Fibroblast of skin of left quadriceps (primary cell): ENCODE results near the gene HIBCH.
A peak's percentile ranks its signal among the peaks of the same experiment; 100 is the strongest.
"Not testable (repeated sequence)": the region's sequence is repeated elsewhere in the genome, so short reads cannot be mapped to it uniquely, and the experiment has no call there.

ENCODE experiments used
- DNase-seq, 2 experiments: peaks; one replicate each; pipeline ENCODE4 v3.0.0-alpha.2; 2013; ENCODE audit warnings: low read depth in 2 of 2

HIBCH gene

DNA sequence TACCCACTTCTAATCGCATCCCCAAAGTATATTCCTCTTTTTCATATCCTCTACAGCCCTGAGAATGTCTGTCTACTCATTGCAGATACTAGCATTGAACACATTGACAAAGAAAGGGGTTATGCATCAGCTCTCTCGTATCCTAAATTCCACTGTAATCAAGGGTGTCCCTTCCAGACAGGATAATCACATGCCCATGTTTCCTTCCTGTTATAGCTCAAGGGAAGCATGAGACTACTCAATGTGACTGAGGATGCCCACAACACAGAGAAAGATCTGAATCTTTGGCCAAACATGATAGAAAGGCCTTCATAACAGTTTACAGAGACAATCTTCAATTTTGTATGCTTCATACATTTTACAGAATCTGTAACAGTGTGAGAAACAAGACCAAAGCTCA, 69.2 kb downstream of the HIBCH start:
- no peak for DNase-seq

DNA sequence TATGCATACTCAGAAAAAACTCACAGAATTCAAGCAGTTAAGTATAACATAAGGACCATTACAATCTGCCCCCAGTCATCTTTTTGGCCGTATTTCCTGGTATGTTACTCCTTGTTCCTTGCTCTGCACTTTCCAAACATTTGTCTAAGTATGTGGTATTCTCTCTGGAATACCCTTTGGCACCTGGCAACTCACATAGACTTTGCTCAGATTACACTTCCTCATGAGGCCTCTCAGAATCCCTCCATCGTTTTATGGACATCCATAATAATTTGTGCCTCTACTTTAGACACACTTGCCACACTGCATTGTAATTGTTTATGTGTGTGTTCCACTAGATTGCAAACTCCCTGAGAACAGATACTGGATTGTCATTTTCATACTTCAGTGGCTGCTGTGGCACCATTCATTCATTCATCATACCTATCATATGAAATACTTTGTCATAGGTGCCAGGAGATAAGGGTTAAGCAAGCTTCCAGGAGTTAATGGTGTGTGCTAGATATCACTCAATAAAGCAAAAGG, 84.0 kb downstream of the HIBCH start:
- DNase-seq, result no peak

DNA sequence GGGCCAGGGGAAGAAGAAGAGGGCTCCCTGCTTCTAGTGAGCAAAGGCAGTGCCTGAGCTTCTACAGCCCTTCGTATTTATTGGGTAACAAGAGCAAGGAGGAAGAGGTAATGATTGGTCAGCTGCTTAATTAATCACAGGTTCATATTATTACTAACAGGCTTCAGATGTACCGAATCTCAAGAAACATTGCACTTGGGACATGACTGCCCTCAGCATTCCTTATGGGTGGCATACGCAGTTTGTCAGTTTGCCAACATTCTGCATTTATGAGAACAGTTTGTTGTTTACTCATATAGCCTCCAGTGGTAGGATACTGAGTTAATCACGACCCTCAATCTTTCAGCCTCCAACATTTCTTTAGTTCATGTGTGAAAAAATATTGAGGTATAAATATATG, 84.5 kb downstream of the HIBCH start:
- DNase-seq, result no peak

DNA sequence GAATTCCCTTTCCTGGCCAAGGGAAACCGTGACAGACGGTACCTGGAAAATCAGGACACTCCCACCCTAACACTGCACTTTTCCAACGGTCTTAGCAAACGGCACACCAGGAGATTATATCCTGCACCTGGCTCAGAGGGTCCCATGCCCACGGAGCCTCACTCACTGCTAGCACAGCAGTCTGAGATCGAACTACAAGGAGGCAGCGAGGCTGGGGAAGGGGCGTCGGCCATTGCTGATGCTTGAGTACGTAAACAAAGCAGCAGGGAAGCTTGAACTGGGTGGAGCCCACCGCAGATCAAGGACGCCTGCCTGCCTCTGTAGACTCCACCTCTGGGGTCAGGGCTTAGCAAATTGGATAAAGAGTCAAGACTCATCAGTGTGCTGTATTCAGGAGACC, 95.6 kb downstream of the HIBCH start:
- not testable (repeated sequence) for DNase-seq

DNA sequence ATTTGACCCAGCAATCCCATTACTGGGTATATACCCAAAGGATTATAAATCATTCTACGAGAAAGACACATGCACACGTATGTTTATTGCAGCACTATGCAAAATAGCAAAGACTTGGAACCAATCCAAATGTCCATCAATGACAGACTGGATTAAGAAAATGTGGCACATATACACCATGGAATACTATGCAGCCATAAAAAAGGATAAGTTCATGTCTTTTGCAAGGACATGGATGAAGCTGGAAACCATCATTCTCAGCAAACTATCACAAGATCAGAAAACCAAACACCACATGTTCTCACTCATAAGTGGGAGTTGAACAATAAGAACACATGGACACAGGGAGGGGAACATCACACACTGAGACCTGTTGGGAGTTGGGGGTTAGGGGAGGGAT, 96.9 kb downstream of the HIBCH start:
- DNase-seq, result not testable (repeated sequence)

DNA sequence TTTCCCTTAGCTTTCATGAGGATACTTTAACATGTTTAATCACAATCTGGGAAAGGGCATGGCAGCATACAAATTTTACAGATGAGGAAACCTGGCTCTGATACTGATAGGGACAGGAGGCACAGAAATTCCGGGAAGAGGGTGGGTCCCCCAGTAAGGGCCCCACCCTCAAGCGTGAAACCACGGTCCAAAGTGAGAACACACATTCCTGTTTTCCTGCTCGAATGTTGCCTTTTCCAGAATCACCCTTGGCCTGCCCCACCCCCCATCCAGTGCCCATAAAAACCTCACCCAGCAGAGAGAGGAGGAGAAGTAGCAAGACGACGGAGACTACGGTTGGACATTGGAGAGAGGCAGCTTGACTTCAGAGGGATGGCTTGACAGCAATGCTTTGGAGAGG, 98.2 kb downstream of the HIBCH start:
- no peak for DNase-seq

DNA sequence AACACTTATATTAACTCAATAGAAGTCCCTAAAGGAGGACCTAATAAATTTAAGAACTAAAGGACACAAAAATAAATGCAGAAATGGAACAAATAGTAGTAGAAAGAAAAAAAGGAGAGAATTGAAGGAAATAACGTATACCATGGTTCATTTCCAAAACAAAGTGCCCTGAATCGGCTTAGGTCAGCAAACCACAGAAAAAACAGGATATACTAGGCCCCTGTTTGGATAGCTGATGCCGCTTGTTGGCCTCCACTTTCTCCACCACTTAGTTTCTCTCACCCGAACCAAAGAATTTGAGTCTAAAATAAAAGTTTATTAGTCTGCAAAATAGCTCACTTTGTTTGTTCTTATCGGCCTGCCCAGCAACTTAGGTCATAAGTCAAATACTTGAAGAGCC, 100.4 kb downstream of the HIBCH start:
- DNase-seq, result no peak

DNA sequence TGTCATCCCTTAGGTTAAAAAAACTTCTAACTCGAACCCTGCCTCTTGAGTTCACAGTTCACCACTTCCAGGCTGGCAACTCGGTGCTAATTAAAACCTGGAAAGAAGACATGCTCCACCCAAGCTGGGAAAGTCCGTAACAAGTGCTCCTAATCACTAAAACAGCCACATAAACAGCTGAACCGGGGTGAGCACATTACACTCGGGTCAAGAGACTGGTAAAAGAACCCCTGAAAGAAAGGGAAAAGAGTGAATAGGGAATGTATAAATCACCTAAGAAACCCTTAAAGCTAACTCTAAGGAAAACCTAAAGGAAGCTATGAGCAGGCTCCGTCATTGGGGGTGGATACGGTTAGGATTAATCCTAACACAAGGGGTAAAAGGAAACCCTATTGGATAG, 102.0 kb downstream of the HIBCH start:
- no peak for DNase-seq

DNA sequence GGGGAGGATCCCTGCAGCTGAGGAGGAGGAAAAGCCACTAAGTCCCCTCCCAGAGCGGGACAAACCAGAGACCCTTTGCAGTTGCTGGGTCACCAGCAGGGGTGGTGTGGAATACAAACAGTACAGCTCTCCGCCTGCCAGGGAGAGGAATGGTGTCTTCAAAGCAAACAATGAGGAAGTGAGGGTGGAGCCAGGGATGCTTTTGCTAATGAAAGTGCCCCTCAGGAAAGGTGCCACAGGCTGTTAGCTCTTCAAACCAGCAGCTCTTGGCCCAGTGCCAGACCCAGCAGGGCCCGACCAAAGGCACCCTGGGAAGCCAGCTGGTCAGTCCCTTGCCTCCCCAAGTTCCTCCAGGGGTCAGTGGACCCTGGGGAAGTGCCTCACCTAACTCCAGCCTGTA, 102.8 kb downstream of the HIBCH start:
- DNase-seq, result no peak

DNA sequence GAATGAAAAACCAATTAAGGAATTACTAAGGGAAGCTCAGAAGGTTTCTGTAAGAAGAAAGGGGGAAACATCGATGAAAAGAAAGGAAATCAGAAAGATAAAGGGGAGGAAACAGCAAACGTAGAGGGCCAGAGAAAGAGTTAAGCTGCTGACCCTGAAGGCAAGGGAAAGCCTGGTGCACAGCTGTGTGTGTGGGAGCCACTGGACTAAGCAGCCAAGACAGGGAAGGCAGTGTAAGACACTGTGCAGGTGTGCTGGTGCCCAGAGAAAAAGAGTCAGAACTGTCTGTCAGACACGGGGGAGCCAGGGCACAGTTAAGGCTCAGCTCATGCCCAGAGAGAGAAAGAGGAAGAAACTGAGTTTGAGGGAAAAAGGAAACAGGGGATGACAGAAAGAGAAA, 104.0 kb downstream of the HIBCH start:
- DNase-seq, result no peak

DNA sequence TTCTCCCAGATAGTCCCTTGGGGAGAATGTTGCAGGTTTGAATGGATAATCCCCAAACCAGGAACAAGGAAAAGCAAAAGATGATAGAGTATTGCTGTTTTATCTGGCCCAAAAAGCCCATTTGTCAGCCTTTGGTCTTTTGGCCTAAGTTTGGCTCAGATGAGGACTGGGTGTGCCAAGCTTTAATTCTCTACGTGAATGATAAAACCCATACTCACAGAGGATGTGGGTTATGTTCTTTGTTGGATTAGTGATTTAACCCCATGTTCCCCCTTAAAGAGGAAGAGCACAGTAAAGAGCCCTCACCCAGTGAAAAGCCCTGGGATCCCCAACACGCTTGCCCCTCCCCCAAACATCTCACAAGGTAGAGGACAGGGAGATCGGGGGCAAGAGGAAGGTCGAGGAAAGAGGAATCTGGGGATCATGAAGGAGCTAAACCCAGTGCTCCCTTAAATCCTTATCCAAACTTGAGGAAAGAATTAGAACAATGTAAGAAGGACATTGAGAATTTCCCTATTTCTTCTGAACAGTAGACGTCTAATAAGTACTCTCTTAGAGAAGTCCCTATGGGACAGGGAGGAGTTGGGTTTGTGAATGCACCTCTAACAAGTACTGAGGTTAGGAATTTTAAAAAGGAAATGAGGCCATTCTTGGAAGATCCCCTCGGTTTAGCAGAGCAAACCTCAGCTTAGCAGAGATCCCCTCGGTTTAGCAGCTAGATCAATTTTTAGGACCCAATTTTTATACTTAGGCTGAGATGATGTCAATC, 105.0 kb downstream of the HIBCH start:
- no peak for DNase-seq

DNA sequence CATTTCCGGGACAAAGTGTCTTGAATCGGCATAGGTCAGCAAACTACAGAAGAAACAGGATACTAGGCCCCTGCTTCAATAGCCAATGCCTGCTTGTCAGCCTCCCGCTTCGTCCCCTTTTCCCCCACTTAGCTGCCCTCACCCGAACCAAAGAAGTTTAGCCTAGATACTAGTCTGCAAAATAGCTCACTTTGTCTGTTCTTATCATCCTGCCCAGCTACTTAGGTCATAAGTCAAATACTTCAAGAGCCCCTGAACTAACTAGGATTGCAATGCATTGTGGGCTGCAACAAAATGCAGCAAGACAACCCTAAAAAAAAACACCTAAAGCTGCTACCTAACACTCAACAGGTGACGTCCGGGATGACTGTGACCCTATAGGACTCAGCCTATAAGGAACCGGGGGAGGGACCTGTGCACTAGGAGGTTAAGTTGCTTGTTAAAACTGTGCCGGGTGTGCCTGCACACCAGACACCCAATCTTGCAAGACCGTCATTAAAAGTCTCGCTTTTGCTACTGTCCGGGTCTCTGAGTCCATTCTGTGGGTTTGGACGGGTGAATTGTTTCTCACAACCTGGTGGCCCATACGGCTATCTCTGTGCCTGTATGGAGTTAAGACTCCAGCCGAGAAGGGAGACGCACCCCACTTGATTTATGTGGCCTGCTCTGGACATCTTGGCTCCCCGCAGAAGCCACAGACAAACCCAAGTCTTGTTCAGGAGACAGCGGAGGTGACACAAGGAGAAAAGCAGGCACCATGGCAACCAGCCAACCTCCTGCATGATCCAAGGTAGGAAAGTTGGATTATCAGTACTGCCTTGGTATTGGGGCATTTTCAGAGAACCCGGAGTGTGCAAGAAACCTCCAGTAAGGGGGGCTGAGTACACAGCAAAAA, 105.9 kb downstream of the HIBCH start:
- DNase-seq, result no peak

DNA sequence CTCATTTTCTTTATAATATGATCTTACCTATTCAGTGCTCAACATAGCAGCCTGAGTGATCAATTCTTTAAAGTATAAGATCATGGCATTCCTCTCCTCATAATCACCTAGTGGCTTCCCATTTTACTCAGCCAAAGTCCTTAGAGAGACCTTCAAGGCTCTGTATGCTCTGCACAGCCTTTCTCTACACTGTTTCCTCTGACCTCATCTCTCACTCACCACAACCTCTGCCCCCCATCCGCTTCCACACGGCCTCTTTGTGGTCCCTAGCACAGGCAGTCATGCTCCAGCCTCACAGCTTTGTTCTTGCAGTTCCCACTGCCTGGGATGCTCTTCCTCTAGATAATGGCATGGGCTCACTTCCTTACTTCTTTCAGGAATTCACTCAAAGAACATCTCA, 109.2 kb downstream of the HIBCH start:
- no peak for DNase-seq

DNA sequence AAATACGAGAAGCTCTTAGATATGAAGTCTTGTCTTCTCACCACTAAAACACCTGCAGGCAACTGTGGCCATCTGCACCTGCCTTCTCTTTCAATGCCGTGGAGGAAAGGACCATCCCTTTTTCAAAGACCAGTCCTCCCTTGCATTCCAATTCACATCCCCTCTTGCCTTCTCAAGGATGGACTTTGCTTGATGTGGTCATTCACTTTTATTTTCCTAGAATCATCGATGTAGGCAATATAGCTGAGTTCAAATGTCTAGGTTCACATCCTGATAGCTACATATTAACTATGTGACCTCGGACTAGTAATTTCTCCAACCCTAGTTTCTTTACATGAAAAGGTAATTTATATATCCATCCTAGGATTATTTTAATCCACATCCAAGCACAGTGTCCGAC, 110.1 kb downstream of the HIBCH start:
- DNase-seq, result no peak

DNA sequence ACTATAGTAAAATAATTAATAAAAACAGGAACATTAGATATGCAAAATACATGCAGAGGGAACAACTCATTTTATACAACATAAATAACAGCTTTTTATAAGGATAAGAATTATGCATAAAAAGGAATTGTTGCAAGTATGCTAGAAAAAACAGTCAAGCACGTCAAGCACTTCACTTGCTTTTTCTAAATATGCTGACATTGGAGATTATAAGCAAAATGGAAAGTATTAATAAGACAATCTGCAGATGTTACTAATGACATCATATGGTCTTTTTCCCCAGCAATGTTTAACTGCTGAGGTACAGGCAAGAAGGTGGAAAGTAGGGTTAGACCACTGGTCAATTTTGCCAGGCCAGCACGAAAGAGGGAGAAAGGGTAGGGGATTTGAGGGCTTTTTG, 111.7 kb downstream of the HIBCH start:
- no peak for DNase-seq

DNA sequence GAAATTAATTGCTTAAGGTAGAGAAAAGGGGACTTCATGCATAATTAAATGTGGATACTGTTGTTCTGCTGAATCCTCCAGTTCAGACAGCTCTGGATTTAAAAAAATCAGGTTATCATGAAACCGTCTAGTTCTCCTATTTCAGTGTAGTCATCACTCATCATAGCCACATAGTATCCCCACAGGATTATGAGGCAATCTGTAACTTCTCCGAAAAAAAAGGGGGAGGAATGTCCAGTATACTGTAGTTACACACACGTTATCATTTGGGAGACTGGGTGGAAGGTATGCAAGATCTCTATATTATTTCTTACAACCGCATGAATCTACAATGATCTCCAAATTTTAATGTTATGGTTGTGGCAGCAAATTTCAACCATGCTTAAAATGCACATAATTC, 114.0 kb downstream of the HIBCH start:
- DNase-seq, result peak; percentile 37 to 48

DNA sequence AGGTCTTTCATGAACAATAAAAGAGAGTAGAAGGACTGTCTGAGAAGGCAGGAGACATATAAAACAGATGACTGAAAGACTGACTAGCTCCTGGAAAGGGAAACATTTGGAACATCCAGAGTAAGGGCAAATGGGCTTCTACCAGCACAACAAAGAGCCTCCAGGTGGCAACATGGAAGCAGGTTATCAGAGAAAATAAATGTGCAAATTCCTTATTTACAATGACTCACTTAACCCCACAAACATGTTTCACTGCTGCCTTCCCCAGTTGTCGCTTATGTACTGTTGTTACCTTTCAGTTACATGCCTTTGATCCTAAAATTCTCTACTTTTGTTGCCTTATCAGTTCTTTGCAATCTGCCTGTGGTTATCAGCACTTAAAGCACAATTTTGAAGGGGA, 117.0 kb downstream of the HIBCH start:
- no peak for DNase-seq

DNA sequence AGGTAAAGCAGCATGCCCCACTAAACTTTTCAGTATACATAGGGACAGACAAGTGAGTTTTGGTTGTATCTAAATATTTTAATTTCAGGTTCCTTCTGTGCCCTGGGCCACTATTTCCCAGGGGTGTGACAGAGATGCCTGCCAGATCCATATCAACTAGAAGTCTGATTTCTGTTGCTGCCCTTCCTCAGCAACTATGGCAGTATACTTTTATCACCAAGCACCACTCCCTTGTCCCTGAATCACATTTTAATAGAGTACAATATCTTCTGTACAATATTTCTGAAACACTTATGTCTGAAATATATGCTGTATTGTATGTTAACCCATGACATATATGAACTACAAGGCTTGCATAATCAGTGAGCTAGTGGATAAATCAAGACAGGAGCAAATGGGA, 117.6 kb downstream of the HIBCH start:
- DNase-seq, result no peak

DNA sequence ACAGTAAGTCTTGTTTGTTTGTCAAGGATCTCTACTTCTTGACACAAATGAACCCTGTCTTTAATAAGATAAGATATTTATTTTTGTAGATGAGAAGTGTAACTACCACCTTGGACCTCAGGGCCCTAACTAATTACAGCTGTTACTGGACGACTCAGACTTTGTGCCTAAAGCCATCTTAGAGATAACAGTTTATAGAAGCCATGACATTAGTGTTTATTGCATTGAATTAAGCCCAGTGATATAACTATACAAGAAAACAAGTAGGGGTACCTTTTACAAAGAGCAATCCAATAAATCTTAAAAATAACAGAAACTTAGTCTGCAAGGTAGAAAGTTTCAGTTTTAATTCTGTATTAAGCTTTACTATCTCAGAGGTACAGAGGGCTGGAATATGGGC, 119.0 kb downstream of the HIBCH start:
- no peak for DNase-seq

DNA sequence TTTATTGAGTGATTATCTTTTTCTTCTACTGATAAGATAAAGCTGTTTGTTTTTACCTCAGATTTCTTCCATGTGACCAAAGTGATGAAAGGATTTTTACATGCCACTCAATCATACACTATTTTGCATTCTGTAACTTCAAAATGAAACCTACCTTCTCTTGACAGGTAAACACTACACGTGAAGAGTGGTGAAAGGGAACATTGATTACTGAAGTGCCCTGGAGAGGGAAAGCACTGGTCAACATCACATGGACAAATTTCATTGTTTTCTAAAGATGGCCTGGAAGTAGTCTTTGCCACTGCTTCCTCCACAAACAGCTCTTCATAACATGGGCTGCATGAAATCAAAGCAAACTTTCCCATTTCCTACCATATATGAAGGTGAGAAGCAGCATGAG, 120.1 kb downstream of the HIBCH start:
- no peak for DNase-seq

DNA sequence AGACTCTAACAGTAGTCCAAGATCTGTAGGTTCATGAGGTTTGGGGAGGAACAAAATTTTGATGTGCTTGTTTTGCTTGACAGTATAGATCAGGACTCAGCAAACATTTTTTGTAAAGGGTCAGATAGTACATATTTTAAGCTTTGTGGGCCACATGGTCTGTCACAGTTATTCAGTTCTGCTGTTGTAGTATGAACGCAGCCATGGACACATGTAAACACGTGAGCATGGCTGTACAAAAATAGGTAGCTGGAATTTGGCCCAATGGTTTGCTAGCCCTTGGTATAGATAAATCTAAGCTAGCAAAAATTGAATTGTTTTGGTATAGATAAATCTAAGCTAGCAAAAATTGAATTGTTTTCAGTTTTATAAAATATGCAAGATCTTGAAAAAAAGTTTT, 120.5 kb downstream of the HIBCH start:
- no peak for DNase-seq

DNA sequence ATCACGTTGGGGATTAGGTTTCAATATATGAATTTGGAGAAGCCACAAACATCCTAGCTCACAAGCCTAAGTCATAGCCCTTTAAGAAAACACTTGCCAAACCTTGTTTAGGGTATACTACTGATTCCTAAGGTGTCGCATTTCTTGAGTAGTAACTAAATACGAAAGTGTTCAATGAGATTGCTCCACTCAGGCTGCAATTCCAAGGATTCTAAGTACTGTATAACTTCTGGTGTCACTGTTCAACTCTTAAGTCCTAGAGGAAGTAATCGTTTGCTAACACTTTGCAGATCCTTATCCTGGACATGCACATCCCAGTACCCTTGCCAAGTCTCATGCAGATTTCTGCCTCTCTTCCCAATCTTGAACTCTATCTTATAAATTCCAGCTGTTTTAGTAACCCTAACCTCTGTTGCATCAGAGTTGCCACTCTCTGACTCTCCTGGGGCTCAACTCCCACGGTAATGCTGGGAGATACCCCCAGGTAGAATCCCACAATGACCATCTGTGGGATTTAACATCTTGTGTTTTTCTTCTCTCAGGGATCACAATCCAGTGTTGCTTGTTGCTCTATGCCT, 122.4 kb downstream of the HIBCH start:
- no peak for DNase-seq
